Kidney (tissue), 14 donors: ENCODE results near the gene STMN1. TPM values are rescaled to one million over a fixed set of nuclear protein-coding genes. Genes with fewer than 3 reads are reported as not detected.
A peak's percentile ranks its signal among the peaks of the same experiment; 100 is the strongest.

Source experiments
- DNase-seq, 5 donors: peaks; one replicate each; pipeline ENCODE4 v3.0.0-alpha.2; 2013 to 2020
- FAIRE-seq: peaks from 2 replicates; lab custom pipeline; 2012; peaks lifted over from hg19 to GRCh38; lab: Jason Lieb, UNC
- H3K27ac ChIP-seq, 2 donors: one replicate each; pipeline ENCODE4 v1.7.0; 2013; ENCODE audit warnings: low read depth in 2 of 2, low read length in 2 of 2, inconsistent platforms in 1 of 2
- H3K27me3 ChIP-seq: one replicate; pipeline ENCODE4 v1.7.1; 2013; ENCODE audit warnings: low read length, inconsistent platforms; ENCODE audit not compliant: control insufficient read depth, insufficient read depth
- H3K36me3 ChIP-seq, 3 donors: one replicate each; pipeline versions ENCODE4 v1.7.0 to v1.7.1; 2013; ENCODE audit warnings: low read length in 3 of 3, control low read depth in 1 of 3, inconsistent platforms in 1 of 3; ENCODE audit not compliant: insufficient read depth in 3 of 3, control insufficient read depth in 2 of 3
- H3K4me1 ChIP-seq, 3 donors: one replicate each; pipeline versions ENCODE4 v1.7.0 to v1.7.1; 2013; ENCODE audit warnings: low read length in 3 of 3, inconsistent platforms in 1 of 3, low read depth in 1 of 3; ENCODE audit not compliant: control insufficient read depth in 2 of 3, insufficient read depth in 2 of 3
- H3K4me3 ChIP-seq, 3 donors: one replicate each; pipeline versions ENCODE4 v1.7.0 to v1.8.1; 2013; ENCODE audit warnings: low read length in 3 of 3, control low read depth in 1 of 3, inconsistent platforms in 1 of 3
- H3K9ac ChIP-seq, 3 donors: one replicate each; pipeline versions ENCODE4 v1.7.0 to v1.7.1; 2013; ENCODE audit warnings: low read length in 3 of 3, control low read depth in 1 of 3, inconsistent platforms in 1 of 3
- H3K9me3 ChIP-seq, 3 donors: one replicate each; pipeline versions ENCODE4 v1.7.0 to v1.7.1; 2013; ENCODE audit warnings: low read length in 3 of 3, control low read depth in 1 of 3, inconsistent platforms in 1 of 3; ENCODE audit not compliant: control insufficient read depth in 2 of 3, insufficient read depth in 1 of 3
- intact Hi-C: fragments of 100-400 bp; cut with DNase I; formaldehyde crosslinking; loops from one replicate; pipeline ENCODE4 v1.11.1; 2022
- polyA plus RNA-seq: library from polyadenylated mRNA; stranded (reverse); fragments of 350-450 nt; fragmentation: Illumina TruSeq; extraction: RNeasy Lipid Tissue Mini Kit (QIAGEN cat#74804); gene quantifications from one replicate; pipeline ENCODE4 v1.2.3, GENCODE V29; 2014; ENCODE audit warnings: low read depth, low replicate concordance; ENCODE audit not compliant: insufficient read depth
- total RNA-seq: library from RNA; stranded (reverse); fragmentation: NEBNext Ultra II Directional; extraction: Animal tissue kit (Norgen Biotek cat#: 25700); gene quantifications from one replicate; pipeline ENCODE4 v1.2.1, GENCODE V29; 2021
- TF ChIP-seq, protein P1 (sequence below): IDR thresholded peaks from 3 replicates; pipeline ENCODE4 v1.5.1; 2012; ENCODE audit warnings: mild to moderate bottlenecking, moderate library complexity, borderline replicate concordance; ENCODE audit not compliant: insufficient read depth; ENCODE audit errors: extremely low read depth
- donor health status: control.
- donor health status: control.
- donor health status: control.
- donor health status: control.
- donor health status: control.
- donor health status: DM: yes; HTN: yes; CAD: no.
- donor health status: Normal renal cell carcinoma (clear cell type).

The STMN1 gene
- total and polyA plus RNA-seq, 2 donors from 2014 or later = 50.4 to 101 TPM

DNA sequence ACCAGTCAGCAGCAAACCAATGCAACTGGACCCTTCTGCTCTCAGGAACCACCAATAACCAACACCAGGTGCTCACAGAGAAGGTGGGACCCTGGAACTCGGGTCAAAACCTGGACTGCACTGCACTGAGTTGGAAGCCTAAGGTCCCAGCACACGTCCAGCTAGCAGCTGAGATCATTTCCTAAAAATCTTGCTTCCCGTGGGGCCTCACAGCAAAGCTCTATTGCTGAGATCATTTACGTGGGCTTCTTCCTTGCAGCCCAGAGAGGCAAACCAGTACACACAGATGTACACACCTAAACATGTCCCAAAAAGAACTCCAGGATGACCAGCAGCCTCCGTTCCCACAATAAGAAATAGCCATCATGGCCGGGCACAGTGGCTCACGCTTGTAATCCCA is 22.8 kb upstream of the STMN1 start:
- H3K4me3 ChIP-seq = no peak overlapping the region
- H3K9ac ChIP-seq = no peak overlapping the region
- DNase-seq (no peak), FAIRE-seq (no peak)
- H3K36me3 ChIP-seq = no peaks in the 10 kb centered on the region
- TF ChIP-seq, protein P1, sequence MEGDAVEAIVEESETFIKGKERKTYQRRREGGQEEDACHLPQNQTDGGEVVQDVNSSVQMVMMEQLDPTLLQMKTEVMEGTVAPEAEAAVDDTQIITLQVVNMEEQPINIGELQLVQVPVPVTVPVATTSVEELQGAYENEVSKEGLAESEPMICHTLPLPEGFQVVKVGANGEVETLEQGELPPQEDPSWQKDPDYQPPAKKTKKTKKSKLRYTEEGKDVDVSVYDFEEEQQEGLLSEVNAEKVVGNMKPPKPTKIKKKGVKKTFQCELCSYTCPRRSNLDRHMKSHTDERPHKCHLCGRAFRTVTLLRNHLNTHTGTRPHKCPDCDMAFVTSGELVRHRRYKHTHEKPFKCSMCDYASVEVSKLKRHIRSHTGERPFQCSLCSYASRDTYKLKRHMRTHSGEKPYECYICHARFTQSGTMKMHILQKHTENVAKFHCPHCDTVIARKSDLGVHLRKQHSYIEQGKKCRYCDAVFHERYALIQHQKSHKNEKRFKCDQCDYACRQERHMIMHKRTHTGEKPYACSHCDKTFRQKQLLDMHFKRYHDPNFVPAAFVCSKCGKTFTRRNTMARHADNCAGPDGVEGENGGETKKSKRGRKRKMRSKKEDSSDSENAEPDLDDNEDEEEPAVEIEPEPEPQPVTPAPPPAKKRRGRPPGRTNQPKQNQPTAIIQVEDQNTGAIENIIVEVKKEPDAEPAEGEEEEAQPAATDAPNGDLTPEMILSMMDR = no peak
- H3K9me3 ChIP-seq = no peaks in the 10 kb centered on the region
- H3K4me1 ChIP-seq = peaks cover 0 to 3% (median 0%) of the 10 kb centered on the region in 3 donors
- no peak overlapping the region for H3K27ac ChIP-seq
- intact Hi-C loops = no loop called here
- H3K27me3 ChIP-seq = no peaks in the 10 kb centered on the region

DNA sequence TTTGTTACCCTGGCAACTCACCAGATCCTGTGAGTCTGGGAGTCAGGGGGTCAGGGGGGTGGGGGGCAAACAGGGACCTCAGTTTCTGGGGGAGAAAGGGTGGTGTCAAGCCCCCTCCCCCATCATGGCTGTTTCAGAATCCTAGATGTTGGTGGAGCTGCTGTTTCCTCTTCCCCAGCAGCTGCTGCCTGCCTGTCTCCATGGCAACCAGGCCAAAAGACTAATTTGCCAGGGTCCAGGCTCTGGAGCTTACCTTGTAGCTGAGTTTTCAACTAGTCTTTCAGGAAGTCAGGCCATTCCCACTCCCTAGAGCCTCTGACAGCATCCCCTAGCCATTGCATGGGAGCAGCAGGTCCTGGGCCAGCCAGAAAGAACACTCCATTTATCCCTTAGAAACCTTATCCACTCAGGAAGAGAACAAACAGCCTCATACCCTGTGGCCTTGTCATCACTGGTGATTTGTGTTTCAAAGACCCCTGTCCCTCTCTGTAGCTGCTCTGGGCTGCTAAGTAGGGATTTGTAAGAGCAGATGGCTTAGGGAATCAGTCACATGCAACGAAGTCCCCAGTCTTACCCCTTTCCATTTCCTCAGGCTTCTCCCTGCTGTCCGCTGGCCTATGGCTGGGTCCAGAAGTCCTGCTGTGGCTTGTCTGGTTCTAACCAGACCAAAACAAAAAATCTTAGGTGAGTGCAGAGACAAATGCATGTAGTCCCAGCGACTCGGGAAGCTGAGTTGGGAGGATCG is 21.5 kb upstream of the STMN1 start:
- TF ChIP-seq, protein P1 = no peak
- intact Hi-C loops = no loop called here
- Histone ChIP-seq H3K4me3 (no peak overlapping the region), H3K36me3 (no peaks in the 10 kb centered on the region), H3K9me3 (no peaks in the 10 kb centered on the region), H3K27me3 (no peaks in the 10 kb centered on the region), H3K27ac (no peak overlapping the region), H3K4me1 (peaks cover 0 to 3% (median 0%) of the 10 kb centered on the region in 3 donors), H3K9ac (no peak overlapping the region)
- peak in 4 of 5 donors; percentile 72 to 79 (median 77) for DNase-seq
- FAIRE-seq = no peak

DNA sequence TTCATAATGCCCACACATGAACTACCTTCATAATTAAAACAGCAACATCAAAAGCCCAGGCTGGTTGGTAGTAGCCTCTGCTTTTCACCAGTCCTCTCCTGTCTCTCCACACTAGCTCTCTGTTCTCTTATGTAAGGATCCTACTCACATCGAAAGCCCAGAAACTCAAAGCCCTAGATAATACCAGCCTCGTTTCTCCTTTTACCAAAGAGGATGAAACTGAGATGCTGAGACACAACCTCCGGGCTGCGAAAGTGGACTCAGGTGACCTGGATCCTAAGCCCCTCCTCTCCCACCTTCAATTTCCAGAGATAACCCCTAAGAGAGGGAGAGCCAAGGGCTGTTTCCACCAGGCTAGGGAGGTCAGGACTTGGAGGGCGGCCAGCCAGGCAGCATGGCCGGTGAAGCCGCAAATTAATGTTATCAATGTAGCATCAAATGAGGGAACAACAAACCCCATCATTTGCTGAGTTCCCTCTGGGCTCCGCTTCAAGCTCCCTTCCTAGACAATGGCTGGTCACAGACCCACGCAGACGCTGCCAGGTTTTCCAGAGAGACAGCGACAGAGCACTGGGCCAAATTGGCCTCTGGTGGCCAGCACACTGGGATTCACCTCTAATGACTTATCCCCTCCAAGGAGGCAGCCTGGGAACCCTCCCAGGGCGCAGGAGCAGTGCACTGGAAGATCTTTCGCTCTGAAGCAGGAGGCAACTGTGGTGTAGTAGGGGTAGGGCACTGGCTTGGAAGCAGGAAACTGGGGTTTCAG is 20.7 kb upstream of the STMN1 start:
- TF ChIP-seq, protein P1 = no peak
- intact Hi-C loops = no loop called here
- no peak for FAIRE-seq

More for the DNA sequence above, 20.7 kb upstream of the STMN1 start:
- Histone ChIP-seq H3K36me3 (no peaks in the 10 kb centered on the region), H3K27ac (no peak overlapping the region), H3K9ac (no peak overlapping the region), H3K4me3 (no peak overlapping the region), H3K4me1 (peaks cover 0 to 5% (median 0%) of the 10 kb centered on the region in 3 donors), H3K9me3 (no peaks in the 10 kb centered on the region), H3K27me3 (no peaks in the 10 kb centered on the region)
- DNase-seq = peak in 1 of 5 donors; percentile 49
